GM18870 (cell line): ENCODE measurements around the gene HABP4.

Experiments
- ATAC-seq: cut with Tn5 transposase; IDR thresholded peaks from one replicate; pipeline ENCODE4 v1.9.1; 2021; ENCODE audit warnings: moderate library complexity; ENCODE audit not compliant: unreplicated experiment

The HABP4 gene

DNA sequence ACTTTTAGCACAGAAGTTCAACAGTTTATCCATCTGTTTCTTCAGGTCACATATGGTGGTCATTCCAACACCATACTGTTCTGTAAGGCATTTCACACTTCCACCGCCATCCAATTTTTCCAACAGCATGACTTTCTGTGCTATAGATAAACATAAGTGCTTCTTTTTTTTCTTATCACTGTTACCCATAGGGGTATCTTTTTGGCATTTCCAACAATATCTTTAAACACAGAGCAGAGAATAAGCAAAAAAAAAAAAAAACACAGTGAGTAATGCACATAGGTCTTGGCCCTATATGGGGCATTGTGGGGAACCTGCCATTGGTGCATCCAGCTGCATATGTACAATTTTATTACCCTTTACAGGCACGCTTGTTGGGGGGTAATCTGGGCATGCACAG is 19.6 kb upstream of the HABP4 start:
- ATAC-seq = no peak

DNA sequence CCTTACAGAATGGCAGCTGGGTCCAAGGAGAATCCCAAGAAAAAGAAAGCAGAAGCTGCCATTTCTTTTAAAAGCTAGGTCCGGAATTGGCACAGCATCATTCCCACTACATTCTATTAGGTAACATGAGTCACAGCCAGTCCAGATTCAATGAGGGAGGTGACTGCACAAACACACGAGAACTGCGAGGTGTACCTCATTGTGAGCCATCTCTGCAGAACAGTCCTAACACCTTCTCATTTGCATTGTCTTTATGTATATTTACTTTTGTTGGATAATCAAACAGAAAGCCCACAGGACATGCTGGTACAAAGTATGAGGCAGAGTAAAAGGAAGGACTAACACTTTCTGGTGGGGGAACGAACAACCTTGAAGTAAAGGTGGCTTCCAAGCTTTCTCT is 14.6 kb upstream of the HABP4 start:
- ATAC-seq = no peak

DNA sequence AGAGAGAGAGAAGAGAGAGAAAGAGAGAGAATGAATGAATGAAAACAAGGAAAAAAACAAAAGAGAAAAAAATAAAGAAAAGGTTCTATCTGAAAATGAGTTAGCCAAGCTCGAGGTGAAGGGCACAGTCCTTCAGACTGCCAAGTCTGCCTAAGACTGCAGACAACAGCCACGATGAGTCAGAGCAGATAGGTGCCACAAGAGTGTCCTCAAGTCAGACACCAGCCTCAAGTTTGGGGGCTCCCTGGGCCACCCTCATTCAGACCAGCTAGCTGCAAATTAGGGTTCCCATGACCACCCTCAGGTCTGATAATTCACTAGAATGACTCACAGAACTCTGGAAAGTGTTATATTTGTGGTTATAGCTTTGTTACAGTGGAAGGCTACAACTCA is 13.9 kb upstream of the HABP4 start:
- no peak for ATAC-seq

DNA sequence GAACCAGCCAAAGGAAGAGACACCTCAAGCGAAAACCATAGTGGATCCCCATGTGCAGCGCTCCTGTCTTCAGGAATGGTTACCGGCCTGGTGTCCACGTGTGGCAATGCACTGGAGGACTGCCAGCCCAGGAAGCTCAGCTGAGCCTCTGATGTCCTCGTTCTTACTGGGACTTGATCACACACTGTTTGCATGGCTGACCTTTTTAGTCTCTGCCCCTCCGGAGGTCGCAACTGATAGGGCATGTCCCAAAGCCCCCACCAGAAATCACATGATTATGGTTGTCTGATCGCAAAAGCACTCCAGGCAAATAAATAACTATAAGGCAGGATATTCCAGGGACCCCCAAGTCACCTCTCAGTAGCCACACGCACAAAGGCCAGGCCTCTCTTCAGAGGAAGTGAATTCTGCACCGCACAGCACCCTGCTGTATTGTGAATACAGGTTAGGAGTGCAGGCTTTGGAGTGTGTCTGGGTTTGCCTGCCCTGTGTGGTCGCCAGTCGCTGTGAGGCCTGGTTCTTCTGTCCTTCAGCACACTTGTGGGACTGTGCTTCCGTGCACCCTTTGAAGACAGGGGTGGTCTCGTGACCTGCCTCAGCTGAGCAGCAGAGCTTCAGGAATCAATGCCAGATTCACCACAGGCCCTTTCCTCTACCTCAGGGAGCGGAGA is 13.4 kb upstream of the HABP4 start:
- no peak for ATAC-seq

DNA sequence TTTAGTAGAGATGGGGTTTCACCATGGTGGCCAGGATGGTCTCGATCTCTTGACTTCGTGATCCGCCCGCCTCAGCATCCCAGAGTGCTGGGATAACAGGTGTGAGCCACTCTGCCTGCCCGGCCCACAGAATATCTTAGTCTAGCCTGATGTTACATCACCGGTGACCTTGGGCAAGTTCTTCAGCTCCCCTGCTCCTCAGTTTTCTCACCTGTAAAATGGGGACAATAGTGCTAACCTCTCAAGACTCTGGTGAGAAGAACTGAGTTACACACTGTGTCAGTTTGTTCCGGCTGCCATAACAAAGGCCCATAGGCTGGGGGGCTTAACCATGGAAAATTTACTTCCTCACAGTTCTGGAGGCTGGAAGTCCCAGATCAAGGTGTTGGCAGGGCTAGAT is 12.5 kb upstream of the HABP4 start:
- ATAC-seq = no peak

DNA sequence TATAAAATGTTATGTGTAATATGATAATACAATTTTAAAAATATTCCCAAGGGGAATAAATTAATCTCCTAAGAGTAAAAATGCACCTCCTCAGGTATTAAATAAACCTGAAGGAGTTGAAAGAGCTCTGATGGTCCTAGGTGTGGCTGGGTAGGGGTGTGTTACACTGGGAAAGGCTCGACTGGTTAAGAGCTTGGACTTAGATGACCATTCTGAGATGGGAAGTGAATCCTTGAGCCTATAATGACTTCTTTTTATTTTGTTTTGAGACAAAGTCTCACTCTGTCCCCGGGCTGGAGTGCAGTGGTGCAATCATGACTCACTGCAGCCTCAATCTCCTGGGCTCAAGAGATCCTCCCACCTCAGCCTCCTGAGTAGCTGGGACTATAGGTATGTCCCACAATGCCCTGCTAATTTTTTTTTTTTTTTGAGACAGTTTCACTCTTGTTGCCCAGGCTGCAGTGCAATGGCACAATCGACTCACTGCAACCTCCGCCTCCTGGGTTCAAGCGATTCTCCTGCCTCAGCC is 9.2 kb upstream of the HABP4 start:
- ATAC-seq = no peak

DNA sequence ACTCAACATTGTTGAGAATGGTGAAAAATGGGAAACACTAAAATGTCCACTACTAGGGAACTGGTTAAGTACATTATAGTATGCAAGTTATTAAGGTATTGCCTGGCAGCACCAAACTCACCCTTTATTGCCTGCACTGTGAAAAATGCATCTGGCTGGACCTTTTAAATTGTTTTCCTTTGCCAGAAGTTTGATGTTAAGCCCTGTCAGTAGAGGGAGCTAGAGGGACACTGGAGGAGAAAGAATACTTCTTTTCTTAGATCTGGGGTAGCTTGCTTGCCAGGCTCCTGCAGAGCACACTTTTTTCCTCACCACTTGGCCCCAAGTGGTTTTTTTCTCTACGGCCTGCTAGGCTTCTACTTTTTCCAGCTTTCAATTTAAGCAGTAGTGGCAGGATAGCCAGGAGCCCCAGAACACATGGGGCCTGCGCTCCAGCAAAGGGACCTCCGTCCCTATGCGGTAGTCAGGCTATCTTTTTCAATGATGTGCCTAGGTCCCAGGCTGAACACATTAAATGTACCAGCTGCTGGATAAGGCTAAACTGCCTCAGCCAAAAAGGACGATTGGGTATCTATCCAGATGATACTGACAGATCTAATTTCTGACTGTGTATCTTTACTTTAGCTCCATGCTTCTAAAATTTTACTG is 8.0 kb upstream of the HABP4 start:
- ATAC-seq = no peak

DNA sequence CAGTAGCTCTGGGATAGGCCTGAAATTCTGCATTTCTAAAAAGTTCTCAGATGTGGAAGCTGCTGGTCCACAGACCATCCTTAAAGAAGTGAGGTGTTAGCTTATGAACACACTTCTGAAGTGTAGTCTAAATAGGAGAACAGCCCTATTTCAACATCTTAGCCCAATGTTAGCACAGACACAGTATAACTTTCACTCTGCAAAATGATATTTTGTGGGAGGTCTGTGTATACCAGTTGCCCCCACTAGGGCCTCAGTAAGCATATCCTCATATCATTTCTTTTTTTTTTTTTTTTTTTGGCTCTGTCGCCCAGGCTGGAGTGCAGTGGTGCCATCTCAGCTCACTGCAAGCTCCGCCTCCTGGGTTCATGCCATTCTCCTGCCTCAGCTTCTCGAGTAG is 7.5 kb upstream of the HABP4 start:
- ATAC-seq = no peak

DNA sequence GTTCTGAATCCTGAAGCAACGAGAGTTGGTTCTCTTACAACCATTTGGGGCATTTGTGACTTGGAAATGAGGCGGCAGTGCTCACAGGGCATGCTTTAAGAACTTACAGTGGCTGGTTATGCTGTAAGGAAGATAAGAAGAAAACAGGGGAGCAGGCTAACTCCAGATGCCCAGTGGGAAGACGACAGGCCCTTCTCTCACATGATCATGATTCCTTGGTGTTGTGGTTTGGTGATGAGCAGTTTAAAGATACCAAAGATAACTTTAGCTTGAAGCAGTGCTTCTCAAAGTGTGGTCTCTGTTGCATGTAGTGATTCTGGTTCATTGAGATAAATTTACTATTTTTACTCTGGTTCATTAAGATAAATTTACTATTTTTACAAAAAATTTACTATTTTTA is 2.6 kb upstream of the HABP4 start:
- ATAC-seq = no peak

DNA sequence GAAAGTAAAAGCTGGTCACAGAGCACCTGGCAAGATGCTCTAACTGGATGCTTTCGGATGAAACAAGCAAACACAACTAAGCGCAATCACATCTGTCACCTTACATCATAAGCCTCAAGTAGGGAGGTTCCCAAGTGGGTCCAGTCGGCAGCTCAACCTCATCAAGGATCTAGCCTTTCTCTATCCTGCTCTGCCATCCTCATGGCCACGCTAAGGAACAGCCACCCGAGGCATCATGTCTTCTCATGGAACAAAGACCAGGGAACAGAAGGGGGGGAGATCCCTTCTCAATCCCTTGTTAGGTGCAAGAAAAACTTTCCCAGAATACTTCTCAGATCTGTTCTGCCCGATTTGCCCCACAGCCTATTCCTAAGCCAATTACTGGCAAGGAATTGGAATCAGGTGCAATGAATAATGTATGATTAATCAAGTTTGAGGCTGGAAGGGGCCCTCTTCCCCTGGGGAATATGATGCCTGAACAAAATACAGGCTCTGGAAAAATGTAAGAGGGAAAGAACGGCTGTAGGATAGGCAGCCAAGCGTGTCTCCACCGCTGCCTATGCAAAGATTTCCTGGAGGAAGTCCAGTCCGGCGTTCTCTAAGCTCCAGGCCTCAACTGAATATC is 1.3 kb upstream of the HABP4 start:
- no peak for ATAC-seq

DNA sequence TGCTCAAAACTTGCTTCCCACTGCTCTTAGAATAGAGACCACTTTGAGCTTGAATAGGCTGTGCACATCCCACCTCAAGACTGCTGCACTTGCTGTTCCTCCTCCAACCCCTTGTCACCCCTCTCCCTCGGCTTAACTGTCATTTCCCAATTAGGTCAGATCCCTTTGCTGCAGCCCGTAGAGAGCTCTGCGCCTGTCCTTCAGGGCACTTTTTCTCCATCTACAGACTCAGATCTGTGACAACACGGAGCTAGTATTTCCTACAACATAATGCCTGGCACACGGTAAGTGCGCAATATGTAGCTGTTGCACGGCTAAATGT is 485 bp upstream of the HABP4 start:
- peak; percentile 38 for ATAC-seq

DNA sequence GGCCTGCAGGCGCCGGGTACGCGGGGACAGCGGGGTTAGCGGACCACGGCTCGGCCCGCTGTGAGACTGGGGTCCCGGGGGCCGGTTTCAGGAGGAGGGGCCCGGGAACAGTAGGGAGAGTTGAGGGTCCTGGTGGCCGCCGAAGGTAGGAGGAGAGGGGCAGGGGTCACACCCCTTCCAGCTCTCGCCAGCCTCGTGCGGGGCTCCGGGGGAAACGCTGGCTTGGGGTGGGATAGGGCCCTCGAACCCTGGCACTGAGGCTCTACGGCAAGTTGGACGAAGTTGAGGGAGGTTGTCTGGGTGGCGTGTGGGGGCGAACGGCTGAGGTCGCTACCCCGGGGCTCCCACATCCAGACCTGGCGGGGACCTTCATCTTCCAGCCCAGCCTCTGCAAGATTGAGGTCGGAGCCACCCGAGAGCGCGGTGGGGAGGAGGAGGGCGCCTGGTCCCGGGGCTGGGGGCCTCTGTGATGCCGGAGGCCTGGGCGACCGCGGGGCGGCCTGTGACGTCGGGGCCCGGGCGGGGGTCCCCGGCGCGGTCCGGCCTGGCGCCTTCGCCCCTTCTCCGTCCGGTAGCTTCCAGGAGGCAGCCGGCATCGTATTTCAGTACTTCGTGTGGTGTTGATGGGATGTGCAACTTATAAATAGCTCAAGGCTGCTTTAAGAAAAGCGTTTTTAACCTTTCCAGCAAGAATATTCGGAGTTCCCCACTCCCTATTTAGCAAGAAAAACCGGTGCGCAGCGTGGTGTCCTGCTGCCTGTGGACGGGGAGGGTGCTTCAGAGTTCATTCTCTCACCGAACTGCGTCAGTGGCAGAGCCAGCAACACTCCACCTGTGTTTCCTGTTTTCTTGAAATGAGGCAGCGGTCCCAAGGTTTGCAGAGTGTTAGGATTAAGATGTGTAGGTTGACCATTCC is 902 bp downstream of the HABP4 start:
- ATAC-seq = no peak

DNA sequence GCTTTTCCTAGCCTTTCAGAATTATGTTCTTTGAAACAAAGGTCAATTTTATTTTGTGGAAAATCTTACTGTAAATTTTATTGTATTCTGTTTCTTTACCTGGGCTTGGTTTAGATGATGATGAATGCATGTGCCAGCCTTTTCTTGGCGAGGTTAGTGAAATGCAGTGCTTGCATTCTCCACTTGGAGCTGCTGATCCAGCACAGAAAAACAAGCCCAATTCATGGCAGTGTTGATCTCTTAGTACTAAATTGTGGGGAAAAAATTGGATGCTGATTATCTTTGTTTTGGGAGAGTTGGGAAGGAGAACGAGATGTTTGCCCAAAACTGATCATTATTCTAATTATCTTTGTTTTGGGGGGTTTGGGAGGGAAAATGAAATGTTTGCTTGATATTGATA is 3.7 kb downstream of the HABP4 start:
- no peak for ATAC-seq

DNA sequence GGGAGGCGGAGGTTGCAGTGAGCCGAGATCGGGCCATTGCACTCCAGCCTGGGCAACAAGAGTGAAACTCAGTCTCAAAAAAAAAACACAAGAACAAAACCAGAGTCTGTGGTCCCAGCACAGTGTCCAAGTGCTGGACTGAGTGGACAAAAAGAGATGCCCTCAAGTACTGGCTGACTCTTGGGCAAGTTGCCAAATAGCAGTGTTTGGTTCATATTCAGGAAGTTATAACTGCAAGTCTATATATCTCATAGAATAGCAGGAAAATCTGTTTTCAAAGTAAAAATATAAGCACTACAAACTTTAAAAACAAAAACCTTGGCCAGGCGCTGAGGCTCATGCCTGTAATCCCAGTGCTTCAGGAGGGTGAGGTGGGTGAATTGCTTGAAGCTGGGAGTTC is 7.3 kb downstream of the HABP4 start:
- ATAC-seq = no peak

DNA sequence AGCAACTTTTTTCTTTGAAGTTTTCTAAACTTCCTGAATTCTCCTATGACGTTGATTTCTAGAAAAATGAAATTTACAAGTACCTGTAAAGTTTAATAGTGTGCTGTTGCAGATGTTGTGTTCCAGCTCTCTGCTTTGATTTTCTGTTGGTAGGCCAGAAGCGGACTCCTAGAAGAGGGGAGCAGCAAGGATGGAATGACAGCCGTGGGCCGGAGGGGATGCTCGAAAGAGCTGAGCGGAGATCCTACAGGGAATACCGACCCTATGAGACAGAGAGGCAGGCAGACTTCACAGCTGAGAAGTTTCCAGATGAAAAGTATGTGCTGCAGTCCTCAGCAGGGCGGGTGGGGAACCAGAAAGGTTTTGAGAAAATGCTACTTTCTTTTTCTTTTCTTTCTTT is 8.3 kb downstream of the HABP4 start:
- no peak for ATAC-seq

DNA sequence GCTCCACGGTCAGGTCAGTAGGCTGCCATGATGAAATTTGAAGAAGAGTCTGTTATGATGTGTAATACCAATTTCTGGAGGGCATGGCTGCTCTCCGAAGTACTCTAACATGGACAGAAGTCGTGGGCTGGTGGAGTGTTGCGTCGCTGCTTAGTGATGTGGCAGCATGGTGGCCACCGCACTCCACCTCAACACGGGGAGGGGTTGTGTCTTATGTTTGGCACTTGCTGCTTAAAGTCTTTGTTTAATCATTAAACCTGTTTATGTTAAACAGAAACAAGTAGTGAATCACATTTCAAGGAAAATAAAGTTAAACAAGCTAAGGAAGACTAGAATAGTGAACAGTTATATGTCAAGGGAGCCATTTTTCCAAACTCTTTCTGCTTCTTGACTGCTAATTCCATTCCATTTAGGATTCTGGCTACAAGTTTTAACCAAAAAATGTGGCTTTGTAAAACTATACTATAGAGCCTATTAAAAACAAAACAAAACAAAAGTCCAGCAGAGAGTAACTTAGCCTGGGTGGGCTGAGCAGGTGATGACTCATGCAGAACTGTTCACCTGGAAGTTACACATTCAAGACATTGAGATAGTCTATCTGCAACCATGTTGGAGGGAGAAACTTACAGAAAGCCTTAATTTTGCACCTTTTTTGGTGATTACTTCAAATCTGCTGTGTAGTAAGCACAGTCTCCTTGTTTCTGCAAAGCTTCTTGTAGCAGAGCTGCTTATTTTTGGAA is 9.5 kb downstream of the HABP4 start:
- ATAC-seq = no peak

DNA sequence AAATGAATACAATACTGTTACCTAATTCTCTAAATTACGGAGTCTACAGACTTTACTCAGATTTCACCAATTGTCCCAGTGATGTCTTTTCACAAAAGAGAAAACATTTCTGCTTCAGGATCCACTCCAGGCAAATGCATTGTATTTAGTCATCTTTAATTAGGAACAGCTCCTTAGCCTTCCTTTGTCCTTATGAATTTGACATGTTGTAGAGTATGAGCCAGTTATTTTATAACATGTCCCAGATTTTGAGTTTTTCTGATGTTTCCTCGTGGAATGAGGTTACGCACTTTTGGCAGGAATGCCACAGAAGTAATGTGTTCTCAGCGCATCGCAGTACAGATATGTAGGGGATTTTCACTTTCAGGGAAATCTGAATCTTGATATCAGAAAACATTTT is 10.5 kb downstream of the HABP4 start:
- ATAC-seq = no peak

DNA sequence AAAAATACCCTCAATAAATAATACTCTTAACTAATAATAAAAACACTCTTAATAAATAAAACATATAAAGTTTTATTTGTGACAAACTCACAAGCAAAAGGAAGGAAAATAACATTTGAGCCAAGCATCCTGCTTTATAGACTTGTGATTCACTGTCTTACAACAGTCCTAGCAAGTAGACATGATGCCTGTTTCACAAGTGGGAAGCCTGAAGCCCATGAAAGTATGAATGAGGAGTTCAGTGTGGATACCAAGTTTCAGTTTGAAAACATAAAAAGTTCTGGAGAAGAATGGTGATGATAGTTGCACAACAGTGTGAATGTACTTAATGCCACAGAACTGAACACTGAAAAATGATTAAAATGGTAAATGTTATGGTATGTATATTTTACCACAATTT is 10.9 kb downstream of the HABP4 start:
- ATAC-seq = no peak

DNA sequence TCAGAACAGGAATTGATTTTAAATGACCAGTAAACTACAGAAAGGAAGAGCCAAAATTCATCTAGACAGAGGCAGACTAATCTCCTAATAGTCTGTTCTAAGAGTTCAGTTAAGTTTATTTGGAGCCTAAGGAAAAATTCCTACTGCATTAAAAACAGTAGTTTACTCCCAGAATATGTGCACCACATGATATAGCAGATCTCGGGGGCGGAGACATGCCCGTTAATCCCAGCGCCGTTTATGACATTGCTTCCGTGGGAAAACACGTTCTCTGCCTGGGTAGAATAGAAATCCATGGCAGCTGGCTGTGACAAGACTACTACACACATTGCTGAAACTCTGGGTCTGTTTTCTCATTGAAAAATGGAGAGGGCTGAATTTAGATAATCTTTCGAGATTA is 11.4 kb downstream of the HABP4 start:
- ATAC-seq = no peak

DNA sequence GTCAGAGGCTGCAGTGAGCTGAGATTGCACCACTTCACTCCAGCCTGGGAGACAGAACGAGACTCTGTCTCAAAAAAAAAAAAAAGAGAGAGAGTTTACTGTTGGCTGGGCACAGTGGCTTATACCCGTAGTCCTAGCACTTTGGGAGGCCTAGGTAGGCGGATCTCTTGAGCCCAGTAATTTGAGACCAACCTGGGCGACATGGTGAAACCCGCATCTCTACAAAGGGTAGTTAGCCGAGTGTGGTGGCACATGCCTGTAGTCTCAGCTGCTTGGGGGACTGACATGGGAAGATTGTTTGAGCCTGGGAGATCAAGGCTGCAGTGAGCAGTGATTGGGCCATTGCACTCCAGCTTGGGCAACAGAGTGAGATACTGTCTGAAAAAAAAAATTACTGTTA is 12.6 kb downstream of the HABP4 start:
- no peak for ATAC-seq

DNA sequence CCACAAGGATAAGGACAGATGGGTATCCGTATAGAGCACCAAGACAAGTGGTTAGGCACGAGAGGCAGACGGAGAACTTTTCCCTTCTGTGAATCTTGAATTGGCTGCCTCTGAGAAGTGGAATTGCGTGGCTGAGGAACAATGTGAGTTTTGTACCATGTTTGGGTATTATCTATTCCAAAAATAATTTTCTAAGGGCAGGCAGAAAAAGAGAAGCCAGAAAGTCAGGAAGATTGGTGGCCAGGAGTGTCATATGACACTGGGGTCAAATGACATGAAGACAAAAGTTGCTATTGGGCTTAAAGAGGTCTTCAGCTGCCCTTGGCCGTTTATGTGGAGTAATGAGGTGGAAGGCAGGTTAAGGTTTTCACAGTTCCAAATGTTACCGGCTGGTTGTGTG is 14.5 kb downstream of the HABP4 start:
- no peak for ATAC-seq
